GM12878 (cell line): ENCODE results near the gene GEMIN2. TPM values are rescaled to one million over a fixed set of nuclear protein-coding genes. Genes with fewer than 3 reads are reported as not detected.

Experiments
- ATAC-seq: fragments of 200-7000 bp; cut with Tn5 transposase; 3 replicates; pipeline ENCODE4 v1.9.1; 2020; ENCODE audit warnings: mild to moderate bottlenecking, moderate library complexity
- BruUV-seq: library from RNA; stranded (reverse); fragments of 400-500 nt; replicated peaks from 2 replicates; lab custom pipeline; 2021; lab: Mats Ljungman, UMichigan
- CTCF ChIA-PET: fragments of 300-600 bp; sonication (Branson Sonifier 250); formaldehyde crosslinking; extraction: SDS; loops from one replicate; lab custom pipeline; 2021; ENCODE audit warnings: inconsistent platforms; lab: Yijun Ruan, JAX
- POLR2A ChIA-PET: fragments of 350-600 bp; formaldehyde crosslinking; extraction: SDS; loops from one replicate; lab custom pipeline; 2021; ENCODE audit warnings: inconsistent platforms; lab: Charles Lee
- RAD21 ChIA-PET: fragments of 300-600 bp; sonication (Branson Sonifier 250); formaldehyde crosslinking; loops from one replicate; lab custom pipeline; 2023; ENCODE audit warnings: antibody characterized with exemption; ENCODE audit not compliant: unreplicated experiment; lab: Charles Lee
- SMC1A ChIA-PET: fragments of 300-600 bp; sonication (Branson Sonifier 250); formaldehyde crosslinking; loops from one replicate; lab custom pipeline; 2023; ENCODE audit not compliant: unreplicated experiment, uncharacterized antibody; lab: Charles Lee
- DNase-seq: peaks from one replicate; pipeline ENCODE4 v3.0.0-alpha.2; 2011; ENCODE audit warnings: low read depth, low spot score
- FAIRE-seq: peaks from 3 replicates; lab custom pipeline; 2011; peaks lifted over from hg19 to GRCh38; lab: Jason Lieb, UNC
- H2AFZ ChIP-seq: 2 replicates; pipeline ENCODE4 v1.6.0; 2011; ENCODE audit warnings: low read depth, low read length, control low read depth; ENCODE audit not compliant: control insufficient read depth
- H3K27ac ChIP-seq: 2 replicates; pipeline ENCODE4 v1.5.1; 2011; ENCODE audit warnings: control low read depth; ENCODE audit not compliant: control insufficient read depth, insufficient read depth
- H3K27me3 ChIP-seq, 2 experiments: replicated peaks in 1 of 2; 2 replicates each; pipeline versions ENCODE4 v1.6.0 to v1.6.1; 2011; ENCODE audit warnings: low read length in 1 of 2; ENCODE audit not compliant: control insufficient read depth in 2 of 2, insufficient read depth in 2 of 2
- H3K36me3 ChIP-seq, 2 experiments: 2 replicates each; pipeline ENCODE4 v1.5.1; 2011; ENCODE audit warnings: low read length in 1 of 2; ENCODE audit not compliant: control insufficient read depth in 2 of 2, insufficient read depth in 2 of 2
- H3K4me1 ChIP-seq: 2 replicates; pipeline ENCODE4 v1.6.1; 2011; ENCODE audit warnings: mild to moderate bottlenecking, low read length, moderate library complexity, mixed read lengths; ENCODE audit not compliant: control insufficient read depth, insufficient read depth
- H3K4me2 ChIP-seq: 2 replicates; pipeline ENCODE4 v1.6.0; 2011; ENCODE audit warnings: control low read depth; ENCODE audit not compliant: control insufficient read depth, insufficient read depth
- H3K4me3 ChIP-seq: fragments of 200-600 bp; sonication (generic); 2 replicates; pipeline ENCODE4 v1.5.1; 2016
- H3K79me2 ChIP-seq: 2 replicates; pipeline ENCODE4 v1.6.0; 2011; ENCODE audit warnings: low read length; ENCODE audit not compliant: control insufficient read depth, insufficient read depth
- H3K9ac ChIP-seq: 2 replicates; pipeline ENCODE4 v1.8.0; 2011; ENCODE audit warnings: low read length, control low read depth, mixed read lengths; ENCODE audit not compliant: control insufficient read depth, insufficient read depth
- H3K9me3 ChIP-seq: replicated peaks from 3 replicates; pipeline ENCODE4 v1.5.1; 2011; ENCODE audit warnings: mild to moderate bottlenecking, low read length; ENCODE audit not compliant: control insufficient read depth, insufficient read depth
- H4K20me1 ChIP-seq: 2 replicates; pipeline ENCODE4 v1.6.0; 2011; ENCODE audit not compliant: control insufficient read depth, insufficient read depth
- BCL11A ChIP-seq: IDR thresholded peaks from 2 replicates; pipeline ENCODE4 v1.6.1; 2011; ENCODE audit warnings: low read depth, low read length
- CREB1 ChIP-seq: IDR thresholded peaks from 2 replicates; pipeline ENCODE4 v1.6.1; 2012; ENCODE audit warnings: low read depth, mild to moderate bottlenecking, inconsistent platforms
- LARP7 ChIP-seq: fragments of 450-650 bp; IDR thresholded peaks from 2 replicates; pipeline ENCODE4 v1.6.1; 2017; ENCODE audit warnings: mild to moderate bottlenecking
- MEF2B ChIP-seq: fragments of 450-650 bp; IDR thresholded peaks from 2 replicates; pipeline ENCODE4 v1.6.1; 2018; ENCODE audit warnings: mild to moderate bottlenecking, moderate library complexity; ENCODE audit not compliant: partially characterized antibody, poor library complexity, severe bottlenecking
- SIN3A ChIP-seq: IDR thresholded peaks from 2 replicates; pipeline ENCODE4 v1.6.1; 2012; ENCODE audit warnings: low read depth, low read length, improper control_type of control experiment
- SP1 ChIP-seq: IDR thresholded peaks from one replicate; pipeline ENCODE4 v1.6.1; 2011; ENCODE audit warnings: low read depth, low read length
- SUZ12 ChIP-seq: fragments of 200-600 bp; sonication (generic); IDR thresholded peaks from one replicate; pipeline ENCODE4 v1.6.1; 2018; ENCODE audit warnings: antibody characterized with exemption, mild to moderate bottlenecking; ENCODE audit not compliant: unreplicated experiment
- ZBTB40 ChIP-seq: fragments of 450-650 bp; IDR thresholded peaks from 2 replicates; pipeline ENCODE4 v1.6.1; 2016; ENCODE audit warnings: mild to moderate bottlenecking, moderate library complexity, borderline replicate concordance
- ZNF622 ChIP-seq: fragments of 450-650 bp; IDR thresholded peaks from 2 replicates; pipeline ENCODE4 v1.6.1; 2017; ENCODE audit warnings: mild to moderate bottlenecking, inconsistent platforms
- WGBS: methylation state at CpG from one replicate; pipeline ENCODE4 v1.1.6; 2016; ENCODE audit warnings: low lambda C conversion rate; ENCODE audit not compliant: insufficient replicate concordance, insufficient coverage; ENCODE audit errors: missing lambda C conversion rate; 5-methylcytosine and 5-hydroxymethylcytosine counted together
- in situ Hi-C: fragments of 300-500 bp; cut with MboI; formaldehyde crosslinking; loops from 9 replicates; pipeline ENCODE4 v1.14.3; 2018; ENCODE audit warnings: mixed read lengths
- intact Hi-C: fragments of 100-400 bp; cut with micrococcal nuclease; formaldehyde crosslinking; loops from one replicate; pipeline ENCODE4 v1.14.2; 2022; ENCODE audit not compliant: unreplicated experiment
- polyA plus RNA-seq, 11 experiments: library from polyadenylated mRNA; depleted of rRNA in 4 of 11; unstranded in 6 of 11; stranded (reverse) in 5 of 11; fragments of >200 nt; fragmentation: Nextera tagmentation in 4 of 11; fragmentation: Illumina TruSeq in 1 of 11; extraction: Ambion mirVana in 4 of 11; extraction: Trizol in 1 of 11; gene quantifications; 1 replicate in 1 of 11; 2 replicates in 10 of 11; pipeline versions ENCODE4 v1.2.1 to v1.2.3, GENCODE V29; 2011 to 2016; ENCODE audit warnings: inconsistent platforms in 2 of 11, missing spikeins in 2 of 11, low read depth in 1 of 11
- total RNA-seq, 4 experiments: library from RNA; depleted of rRNA in 3 of 4; stranded (reverse); fragments of >200 nt in 3 of 4; fragmentation: Illumina TruSeq in 1 of 4; extraction: Trizol in 1 of 4; gene quantifications; 2 replicates each; pipeline versions ENCODE4 v1.2.1 to v1.2.3, GENCODE V29; 2013 to 2021
- TF ChIP-seq, protein P1 (sequence below): fragments of 450-650 bp; IDR thresholded peaks from 2 replicates; pipeline ENCODE4 v1.6.1; 2017; ENCODE audit warnings: borderline replicate concordance

Gene GEMIN2
- total and polyA plus RNA-seq, 10 of the 15 experiments (the other 5 are each of a cell fraction or from before 2014, with no cell fraction given), result 25.9 to 69.3 (median 46.1) TPM

DNA sequence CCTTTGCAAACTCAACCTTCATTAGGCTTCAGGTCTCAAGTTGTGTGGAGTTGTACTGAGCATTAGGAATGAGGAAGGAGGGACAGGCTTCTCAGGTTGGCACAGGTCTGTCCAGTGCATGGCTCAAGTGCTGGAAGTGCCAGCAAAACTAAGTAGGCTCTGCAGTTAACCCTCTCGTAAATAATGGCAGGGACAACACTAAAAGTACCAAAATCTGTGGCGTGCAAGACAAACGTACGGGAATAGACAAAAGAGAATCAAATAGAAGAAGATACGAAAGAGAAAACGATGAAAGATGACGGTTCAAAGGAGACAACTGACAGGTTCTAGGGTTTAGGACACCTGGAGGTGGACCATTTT lies 55.4 kb downstream of the GEMIN2 start:
- H3K79me2 ChIP-seq, result peaks cover 35% of the 10 kb centered on the region
- ChIA-PET POLR2A (interaction anchor here (0.7 to 1.5 kb wide), 8 partner anchors 8 to 299 kb away, joined by 3 to 7 read pairs (median 3); partner anchors contain the start of gene GEMIN2), CTCF (interaction anchor here (1.0 to 1.4 kb wide), 7 partner anchors 10 to 257 kb away, joined by 3 to 5 read pairs (median 3); partner anchors contain the start of gene GEMIN2), SMC1A (interaction anchor here (1.0 to 1.7 kb wide), 9 partner anchors 10 to 259 kb away, joined by 3 to 13 read pairs (median 3); partner anchors contain the start of gene GEMIN2)
- H2AFZ ChIP-seq, result peak overlapping the region; percentile 97
- whole genome bisulfite sequencing, result 0% methylated on average over 7 of the region's 7 CpGs
- no peak for FAIRE-seq
- intact Hi-C loops, result no loop called here
- H3K4me1 ChIP-seq, result peaks cover 7% of the 10 kb centered on the region
- DNase-seq, result no peak
- H3K4me3 ChIP-seq, result peak overlapping the region; percentile 97
- no peak for TF ChIP-seq CREB1
- TF ChIP-seq SP1, result no peak
- TF ChIP-seq ZNF622, result no peak
- no peak for TF ChIP-seq BCL11A
- TF ChIP-seq, protein P1, sequence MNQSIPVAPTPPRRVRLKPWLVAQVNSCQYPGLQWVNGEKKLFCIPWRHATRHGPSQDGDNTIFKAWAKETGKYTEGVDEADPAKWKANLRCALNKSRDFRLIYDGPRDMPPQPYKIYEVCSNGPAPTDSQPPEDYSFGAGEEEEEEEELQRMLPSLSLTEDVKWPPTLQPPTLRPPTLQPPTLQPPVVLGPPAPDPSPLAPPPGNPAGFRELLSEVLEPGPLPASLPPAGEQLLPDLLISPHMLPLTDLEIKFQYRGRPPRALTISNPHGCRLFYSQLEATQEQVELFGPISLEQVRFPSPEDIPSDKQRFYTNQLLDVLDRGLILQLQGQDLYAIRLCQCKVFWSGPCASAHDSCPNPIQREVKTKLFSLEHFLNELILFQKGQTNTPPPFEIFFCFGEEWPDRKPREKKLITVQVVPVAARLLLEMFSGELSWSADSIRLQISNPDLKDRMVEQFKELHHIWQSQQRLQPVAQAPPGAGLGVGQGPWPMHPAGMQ, result no peak
- no peak for TF ChIP-seq SIN3A
- no peak for TF ChIP-seq LARP7
- no peak for TF ChIP-seq MEF2B
- no peak for TF ChIP-seq SUZ12
- TF ChIP-seq ZBTB40, result no peak
- TF ChIP-seq, all 136 proteins: peak for 0
- Histone ChIP-seq H3K4me2 (peak overlapping the region; percentile 64), H3K9me3 (no peaks in the 10 kb centered on the region), H4K20me1 (no peaks in the 10 kb centered on the region; the same call in 1 of the 2 replicates), H3K27ac (peak overlapping the region; percentile 98), H3K36me3 (peaks cover 0 to 4% of the 10 kb centered on the region in 2 experiments; a peak in 1 of 4 replicates), H3K27me3 (no peaks in the 10 kb centered on the region), H3K9ac (peak overlapping the region; percentile 98)
- RAD21 ChIA-PET, result interaction anchor here (0.8 to 1.1 kb wide), 5 partner anchors 14 to 283 kb away, joined by 3 to 4 read pairs (median 4); no protein-coding TSS in a partner anchor
- in situ Hi-C loops, result no loop called here
- ATAC-seq, result peak; percentile 22
- no TSS peak for BruUV-seq
